Testis (tissue), 2 donors: Measurements from ENCODE around the gene CDH12.

ENCODE experiments used
- POLR2A ChIP-seq: fragments of 450-650 bp; IDR thresholded peaks from one replicate; pipeline ENCODE4 v1.6.1; 2017; ENCODE audit warnings: antibody characterized with exemption, mild to moderate bottlenecking, moderate library complexity
- TF ChIP-seq, protein P1 (sequence below), 3 experiments: fragments of 450-650 bp in 2 of 3; fragments of 200-600 bp in 1 of 3; sonication (generic) in 1 of 3; IDR thresholded peaks; one replicate each; pipeline ENCODE4 v1.5.1; 2016 to 2019; ENCODE audit warnings: antibody characterized with exemption in 3 of 3, mild to moderate bottlenecking in 2 of 3, moderate library complexity in 1 of 3

DNA sequence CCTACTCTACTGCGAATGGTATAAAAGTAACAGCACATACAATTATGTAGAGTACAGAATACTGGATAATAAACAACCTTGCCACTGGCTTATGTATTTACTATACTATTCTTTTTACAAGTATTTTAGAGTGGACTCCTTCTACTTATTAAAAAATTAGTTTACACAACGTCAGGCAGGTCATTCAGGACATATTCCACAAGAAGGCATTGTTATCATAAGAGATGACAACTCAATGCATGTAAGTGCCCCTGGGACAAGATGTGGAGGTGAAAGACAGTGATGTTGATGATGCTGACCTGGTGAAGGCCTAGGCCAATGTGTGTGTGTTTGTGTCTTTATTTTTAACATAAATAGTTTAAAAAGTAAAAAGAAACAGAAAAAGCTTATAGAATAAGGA lies 421.7 kb downstream of the CDH12 start:
- TF ChIP-seq POLR2A, result no peak
- TF ChIP-seq, protein P1, sequence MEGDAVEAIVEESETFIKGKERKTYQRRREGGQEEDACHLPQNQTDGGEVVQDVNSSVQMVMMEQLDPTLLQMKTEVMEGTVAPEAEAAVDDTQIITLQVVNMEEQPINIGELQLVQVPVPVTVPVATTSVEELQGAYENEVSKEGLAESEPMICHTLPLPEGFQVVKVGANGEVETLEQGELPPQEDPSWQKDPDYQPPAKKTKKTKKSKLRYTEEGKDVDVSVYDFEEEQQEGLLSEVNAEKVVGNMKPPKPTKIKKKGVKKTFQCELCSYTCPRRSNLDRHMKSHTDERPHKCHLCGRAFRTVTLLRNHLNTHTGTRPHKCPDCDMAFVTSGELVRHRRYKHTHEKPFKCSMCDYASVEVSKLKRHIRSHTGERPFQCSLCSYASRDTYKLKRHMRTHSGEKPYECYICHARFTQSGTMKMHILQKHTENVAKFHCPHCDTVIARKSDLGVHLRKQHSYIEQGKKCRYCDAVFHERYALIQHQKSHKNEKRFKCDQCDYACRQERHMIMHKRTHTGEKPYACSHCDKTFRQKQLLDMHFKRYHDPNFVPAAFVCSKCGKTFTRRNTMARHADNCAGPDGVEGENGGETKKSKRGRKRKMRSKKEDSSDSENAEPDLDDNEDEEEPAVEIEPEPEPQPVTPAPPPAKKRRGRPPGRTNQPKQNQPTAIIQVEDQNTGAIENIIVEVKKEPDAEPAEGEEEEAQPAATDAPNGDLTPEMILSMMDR (IDR thresholded peaks at IDR 0.05), result no peak
